OCI-LY3 (cell line): ENCODE data around the gene ACOXL.

Experiments
- EZH2phosphoT487 ChIP-seq: fragments of 200-600 bp; shearing (Covaris generic); IDR thresholded peaks from 2 replicates; pipeline ENCODE4 v1.6.1; 2018; ENCODE audit warnings: antibody characterized with exemption, mixed run types, low read depth
- TF ChIP-seq, protein P1 (sequence below): fragments of 200-600, 300-600 bp; sonication (generic); IDR thresholded peaks from 2 replicates; pipeline ENCODE4 v1.5.1; 2014; ENCODE audit warnings: antibody characterized with exemption, low read length, low read depth

- TF ChIP-seq, protein P1, sequence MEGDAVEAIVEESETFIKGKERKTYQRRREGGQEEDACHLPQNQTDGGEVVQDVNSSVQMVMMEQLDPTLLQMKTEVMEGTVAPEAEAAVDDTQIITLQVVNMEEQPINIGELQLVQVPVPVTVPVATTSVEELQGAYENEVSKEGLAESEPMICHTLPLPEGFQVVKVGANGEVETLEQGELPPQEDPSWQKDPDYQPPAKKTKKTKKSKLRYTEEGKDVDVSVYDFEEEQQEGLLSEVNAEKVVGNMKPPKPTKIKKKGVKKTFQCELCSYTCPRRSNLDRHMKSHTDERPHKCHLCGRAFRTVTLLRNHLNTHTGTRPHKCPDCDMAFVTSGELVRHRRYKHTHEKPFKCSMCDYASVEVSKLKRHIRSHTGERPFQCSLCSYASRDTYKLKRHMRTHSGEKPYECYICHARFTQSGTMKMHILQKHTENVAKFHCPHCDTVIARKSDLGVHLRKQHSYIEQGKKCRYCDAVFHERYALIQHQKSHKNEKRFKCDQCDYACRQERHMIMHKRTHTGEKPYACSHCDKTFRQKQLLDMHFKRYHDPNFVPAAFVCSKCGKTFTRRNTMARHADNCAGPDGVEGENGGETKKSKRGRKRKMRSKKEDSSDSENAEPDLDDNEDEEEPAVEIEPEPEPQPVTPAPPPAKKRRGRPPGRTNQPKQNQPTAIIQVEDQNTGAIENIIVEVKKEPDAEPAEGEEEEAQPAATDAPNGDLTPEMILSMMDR, result no peak
- no peak for TF ChIP-seq EZH2phosphoT487
Measured at GRCh38 chr2:110969696-110970095, 237.3 kb downstream of the ACOXL start.
